Stimulated activated naive CD8-positive, alpha-beta T cell treated with anti-CD3 and anti-CD28 coated beads, Interleukin-15, Interleukin-2, amounts not matched to agents 100 ng/mL and 50 ng/mL, for 24 hours (primary cell): ENCODE results near the gene CPSF3.
"Not testable (repeated sequence)": the region's sequence is repeated elsewhere in the genome, so short reads cannot be mapped to it uniquely, and the experiment has no call there.

Experiments
- H3K27ac Mint-ChIP-seq: one replicate; pipeline ENCODE4 v1.8.0; 2021; ENCODE audit warnings: mild to moderate bottlenecking, mixed read lengths
- H3K27me3 Mint-ChIP-seq: one replicate; pipeline ENCODE4 v1.8.0; 2021; ENCODE audit warnings: mixed read lengths
- H3K36me3 Mint-ChIP-seq: one replicate; pipeline ENCODE4 v1.8.0; 2021; ENCODE audit warnings: low read depth, mixed read lengths
- H3K4me1 Mint-ChIP-seq: one replicate; pipeline ENCODE4 v1.8.0; 2021; ENCODE audit warnings: low read depth, mixed read lengths
- H3K4me3 Mint-ChIP-seq: one replicate; pipeline ENCODE4 v1.8.0; 2021; ENCODE audit warnings: mild to moderate bottlenecking, mixed read lengths
- H3K9me3 Mint-ChIP-seq: one replicate; pipeline ENCODE4 v1.8.0; 2021; ENCODE audit warnings: mixed read lengths

The CPSF3 gene

DNA sequence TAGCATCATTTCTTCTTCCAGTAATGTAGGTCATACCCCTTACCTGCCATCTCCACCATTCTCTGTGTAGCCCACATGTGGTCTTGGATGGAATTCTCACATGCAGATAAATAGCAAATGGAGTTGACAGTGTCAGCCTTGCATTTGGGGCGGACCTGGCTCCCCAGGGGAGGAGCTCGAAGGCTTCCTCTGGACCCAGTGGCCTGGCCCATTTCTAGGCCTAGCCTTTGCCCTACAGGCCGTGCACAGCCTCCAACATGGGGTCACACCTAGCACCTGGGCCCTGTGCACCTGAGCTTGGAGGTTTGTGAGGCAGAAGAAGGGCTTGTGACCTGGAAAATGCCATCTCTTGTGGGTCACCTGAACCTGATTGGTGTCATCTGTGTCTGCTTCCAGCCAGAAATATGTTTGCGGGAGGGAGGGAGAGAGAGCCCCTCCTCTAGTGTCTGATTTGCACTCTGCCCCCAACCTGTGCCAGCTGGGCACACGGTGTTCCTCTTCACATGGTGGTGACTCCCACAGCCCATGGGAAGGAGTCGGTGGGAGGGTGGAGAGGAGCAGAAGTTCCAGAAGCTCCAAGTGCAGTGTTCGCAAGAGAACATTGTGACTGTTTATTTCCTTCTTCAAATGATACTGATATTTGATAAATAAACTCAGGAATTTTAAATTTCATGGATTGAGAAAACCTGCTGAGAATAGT is 33.2 kb upstream of the CPSF3 start:
- Mint-ChIP-seq H3K36me3 (no peaks in the 10 kb centered on the region), H3K27ac (no peak overlapping the region), H3K27me3 (no peaks in the 10 kb centered on the region), H3K4me3 (no peak overlapping the region), H3K9me3 (no peaks in the 10 kb centered on the region), H3K4me1 (no peaks in the 10 kb centered on the region)

DNA sequence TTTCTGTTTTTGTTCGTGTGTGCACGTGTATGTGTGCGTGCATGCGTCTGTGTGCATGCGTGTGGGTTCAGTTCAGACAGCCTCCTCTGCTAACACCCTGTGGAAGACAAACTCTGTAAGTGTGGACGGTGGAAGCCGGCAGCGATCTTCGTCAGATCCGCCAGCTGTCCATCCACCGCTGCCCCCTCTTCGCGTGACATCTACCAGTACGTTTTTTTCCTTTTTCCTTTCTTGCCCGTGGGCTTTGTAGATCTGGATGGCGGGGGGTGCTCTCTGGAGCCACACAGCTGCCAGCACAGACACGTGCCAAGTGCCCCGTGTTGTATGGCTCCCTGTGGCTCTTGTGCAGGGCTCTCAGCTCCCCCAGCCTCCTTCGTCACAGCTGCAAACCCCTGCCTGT is 32.5 kb upstream of the CPSF3 start:
- H3K9me3 Mint-ChIP-seq, result no peaks in the 10 kb centered on the region
- no peak overlapping the region for H3K27ac Mint-ChIP-seq
- no peaks in the 10 kb centered on the region for H3K36me3 Mint-ChIP-seq
- no peaks in the 10 kb centered on the region for H3K4me1 Mint-ChIP-seq
- no peak overlapping the region for H3K4me3 Mint-ChIP-seq
- H3K27me3 Mint-ChIP-seq, result no peaks in the 10 kb centered on the region

DNA sequence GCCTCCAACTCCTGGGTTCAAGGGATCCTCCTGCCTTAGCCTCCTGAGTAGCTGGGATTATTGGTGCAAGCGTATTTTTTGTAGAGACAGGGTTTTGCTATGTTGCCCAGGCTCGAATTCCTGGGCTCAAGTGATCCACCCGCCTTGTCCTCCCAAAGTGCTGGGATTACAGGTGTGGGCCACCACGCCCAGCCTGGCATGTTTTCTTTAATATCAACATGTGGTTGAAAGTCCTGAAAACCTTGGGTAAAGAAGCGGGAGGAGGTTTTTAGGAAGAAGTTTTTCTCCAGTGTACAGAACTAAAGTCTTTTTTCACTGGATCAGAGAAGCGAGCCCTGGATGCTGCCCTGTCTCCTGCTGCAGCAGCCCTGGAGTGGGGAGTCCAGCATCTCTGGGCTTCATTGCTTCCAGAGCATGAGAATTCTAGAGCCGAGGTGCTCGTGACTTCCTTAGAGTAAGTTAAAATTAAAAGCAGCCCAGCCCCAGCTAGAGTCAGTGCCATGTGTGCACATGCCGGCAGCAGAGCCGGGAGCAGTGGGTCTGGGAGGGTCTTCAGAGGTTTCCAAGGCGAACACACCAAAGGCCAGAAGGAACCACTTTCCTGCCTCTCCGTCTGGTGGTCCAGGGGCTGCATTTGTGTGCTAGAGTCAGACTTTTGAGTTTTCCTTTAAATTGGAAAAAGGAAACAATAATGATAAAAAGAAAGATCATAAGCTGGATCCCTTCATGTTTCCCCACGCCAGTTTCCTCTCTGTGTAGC is 31.3 kb upstream of the CPSF3 start:
- no peaks in the 10 kb centered on the region for H3K36me3 Mint-ChIP-seq
- H3K4me1 Mint-ChIP-seq, result no peaks in the 10 kb centered on the region
- no peaks in the 10 kb centered on the region for H3K9me3 Mint-ChIP-seq
- H3K4me3 Mint-ChIP-seq, result no peak overlapping the region
- H3K27me3 Mint-ChIP-seq, result no peaks in the 10 kb centered on the region
- H3K27ac Mint-ChIP-seq, result no peak overlapping the region

DNA sequence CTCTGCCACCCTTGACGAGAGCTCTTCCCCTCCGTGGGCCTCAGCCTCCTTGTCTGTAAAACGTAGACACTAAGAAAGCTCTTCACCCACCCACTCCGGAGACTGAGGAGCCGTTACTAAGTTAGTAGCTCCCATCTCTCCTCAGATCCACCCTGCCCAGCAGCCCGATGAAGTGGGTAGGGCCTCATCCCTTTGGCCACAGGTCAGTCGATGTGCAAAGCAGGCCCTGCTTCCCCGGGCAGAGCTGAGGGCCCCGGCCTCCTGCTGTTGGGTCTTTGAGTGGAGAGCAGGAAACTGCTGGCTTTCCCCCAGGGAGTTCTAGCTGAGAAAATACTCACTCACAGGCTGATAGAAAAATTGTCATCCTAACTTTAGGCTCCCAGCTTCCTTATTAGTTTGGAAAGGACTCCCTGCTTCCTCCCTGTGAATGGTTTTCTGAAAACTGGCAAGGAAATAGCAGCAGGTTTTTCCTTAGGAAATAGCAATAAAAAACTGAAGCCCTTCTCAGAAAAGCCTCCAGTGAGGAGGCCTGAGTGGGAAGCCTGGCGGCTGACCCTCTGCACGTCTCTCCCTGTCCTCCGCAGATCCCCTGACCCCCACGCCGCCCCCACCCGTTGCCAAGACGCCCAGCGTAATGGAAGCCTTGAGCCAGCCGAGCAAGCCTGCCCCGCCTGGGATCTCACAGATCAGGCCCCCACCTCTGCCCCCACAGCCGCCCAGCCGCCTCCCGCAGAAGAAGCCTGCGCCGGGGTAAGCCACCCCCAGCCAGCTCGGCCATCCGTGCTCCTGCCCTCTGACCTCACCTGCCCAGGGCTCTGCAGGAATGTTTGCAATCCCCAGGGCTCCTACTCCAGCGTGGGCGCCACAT is 30.3 kb upstream of the CPSF3 start:
- H3K9me3 Mint-ChIP-seq, result no peaks in the 10 kb centered on the region
- H3K27ac Mint-ChIP-seq, result no peak overlapping the region
- no peaks in the 10 kb centered on the region for H3K4me1 Mint-ChIP-seq
- no peaks in the 10 kb centered on the region for H3K36me3 Mint-ChIP-seq
- no peaks in the 10 kb centered on the region for H3K27me3 Mint-ChIP-seq
- no peak overlapping the region for H3K4me3 Mint-ChIP-seq

DNA sequence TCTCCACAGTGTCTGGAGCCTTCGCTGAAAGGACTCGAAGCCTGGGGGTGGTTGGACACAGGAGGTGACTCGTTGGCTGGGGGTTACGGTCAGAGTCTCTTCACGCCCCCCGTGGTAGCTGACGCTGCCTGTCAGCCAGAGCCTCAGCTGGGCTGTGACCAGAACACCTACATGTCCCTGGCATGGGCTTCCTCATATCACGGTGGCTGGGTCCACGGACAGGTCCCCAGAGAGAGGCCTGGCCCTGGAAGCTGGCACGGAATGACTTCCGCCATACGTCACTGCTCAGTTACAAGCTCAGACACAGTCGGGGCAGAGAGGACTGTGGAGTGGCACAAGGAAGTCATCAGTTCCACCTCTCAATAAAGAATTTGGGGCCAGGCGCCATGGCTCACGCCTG is 28.6 kb upstream of the CPSF3 start:
- no peaks in the 10 kb centered on the region for H3K36me3 Mint-ChIP-seq

DNA sequence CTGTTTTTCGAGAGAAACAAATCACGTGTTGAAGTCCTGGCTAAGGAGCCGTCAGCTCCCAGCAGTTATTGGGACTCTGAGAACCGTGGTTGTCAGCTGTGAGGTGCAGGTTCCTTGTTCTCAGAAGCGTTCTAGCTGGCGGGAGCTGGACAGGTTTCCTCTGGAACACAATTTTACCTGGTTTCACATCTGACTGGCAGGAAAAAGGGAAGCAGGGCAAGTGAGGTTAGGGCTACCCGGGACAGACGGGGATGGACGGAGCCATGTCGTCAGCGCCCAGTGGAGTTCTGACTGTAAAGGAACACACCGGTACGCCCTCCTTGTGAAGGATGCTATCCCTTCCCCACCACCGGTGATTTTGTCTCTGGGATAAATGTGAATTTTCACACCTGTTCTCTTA is 26.3 kb upstream of the CPSF3 start:
- no peaks in the 10 kb centered on the region for H3K9me3 Mint-ChIP-seq

More for the DNA sequence above, 28.6 kb upstream of the CPSF3 start:
- Mint-ChIP-seq H3K4me1 (no peaks in the 10 kb centered on the region), H3K27me3 (no peaks in the 10 kb centered on the region), H3K27ac (no peak overlapping the region), H3K9me3 (no peaks in the 10 kb centered on the region), H3K4me3 (no peak overlapping the region)

DNA sequence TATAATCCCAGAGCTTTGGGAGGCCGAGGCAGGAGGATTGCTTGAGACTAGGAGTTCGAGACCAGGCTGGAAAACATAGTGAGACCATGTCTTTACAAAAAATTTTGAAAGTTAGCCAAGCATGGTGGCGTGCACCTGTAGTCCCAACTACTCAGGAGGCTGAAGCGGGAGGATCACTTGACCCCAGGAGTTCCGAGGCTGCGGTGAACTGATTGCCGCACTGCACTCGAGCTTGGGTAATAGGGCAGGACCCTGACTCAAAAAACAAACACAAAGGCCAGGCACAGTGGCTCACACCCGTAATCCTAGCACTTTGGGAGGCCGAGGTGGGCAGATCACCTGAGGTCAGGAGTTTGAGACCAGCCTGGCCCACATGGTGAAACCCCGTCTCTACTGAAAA is 25.2 kb upstream of the CPSF3 start:
- H3K27me3 Mint-ChIP-seq, H3K36me3 Mint-ChIP-seq, H3K27ac Mint-ChIP-seq, H3K4me3 Mint-ChIP-seq, H3K9me3 Mint-ChIP-seq, H3K4me1 Mint-ChIP-seq: not testable (repeated sequence)

More for the DNA sequence above, 26.3 kb upstream of the CPSF3 start:
- no peaks in the 10 kb centered on the region for H3K27me3 Mint-ChIP-seq
- H3K27ac Mint-ChIP-seq, result no peak overlapping the region
- H3K4me1 Mint-ChIP-seq, result no peaks in the 10 kb centered on the region
- H3K4me3 Mint-ChIP-seq, result no peak overlapping the region
- H3K36me3 Mint-ChIP-seq, result no peaks in the 10 kb centered on the region

DNA sequence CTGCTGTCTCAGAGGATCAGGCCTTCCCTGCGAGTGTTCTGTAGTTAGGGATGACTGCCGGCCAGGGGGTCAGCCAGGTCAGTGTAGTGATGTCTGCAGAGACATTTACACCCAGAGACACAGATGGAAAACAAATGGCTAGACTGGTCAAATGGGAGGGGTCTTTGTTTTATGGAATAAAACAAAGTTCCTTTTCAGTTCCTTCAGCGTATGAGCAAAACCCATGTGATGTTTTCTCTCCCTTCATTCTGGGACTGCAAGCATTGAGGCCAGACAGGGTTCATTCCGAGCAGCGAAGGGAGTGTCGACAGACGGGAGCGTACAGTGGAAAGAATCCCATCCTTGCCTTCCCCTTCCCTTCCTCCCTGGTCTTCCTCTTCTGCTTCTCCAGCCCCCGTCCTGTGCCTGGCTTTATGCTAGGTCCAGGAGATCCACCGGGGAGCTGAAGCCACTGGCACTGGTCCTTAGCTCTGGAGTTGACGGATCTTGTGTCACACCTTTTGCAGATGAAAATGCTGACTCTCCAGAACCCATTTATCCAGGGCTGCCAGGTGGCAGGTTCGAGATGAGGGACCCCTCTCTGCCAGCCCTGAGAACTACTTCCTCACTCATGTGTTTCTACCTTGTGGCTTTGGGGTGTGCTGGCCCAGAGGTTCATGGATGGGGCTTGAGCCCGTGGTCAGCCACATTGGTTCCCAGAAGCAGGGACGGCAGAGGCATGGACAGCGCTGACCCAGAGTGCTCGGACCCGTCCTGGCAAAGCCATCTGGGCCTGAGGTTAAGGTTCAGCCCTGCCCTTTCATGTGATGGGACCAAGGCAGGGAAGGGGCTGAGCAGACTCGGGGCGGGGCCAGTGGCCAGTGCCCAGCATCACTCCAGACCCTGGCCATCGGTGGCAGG is 24.3 kb upstream of the CPSF3 start:
- H3K4me3 Mint-ChIP-seq, result no peak overlapping the region
- no peaks in the 10 kb centered on the region for H3K27me3 Mint-ChIP-seq
- H3K4me1 Mint-ChIP-seq, result no peaks in the 10 kb centered on the region
- H3K27ac Mint-ChIP-seq, result no peak overlapping the region
- H3K9me3 Mint-ChIP-seq, result no peaks in the 10 kb centered on the region
- H3K36me3 Mint-ChIP-seq, result no peaks in the 10 kb centered on the region

DNA sequence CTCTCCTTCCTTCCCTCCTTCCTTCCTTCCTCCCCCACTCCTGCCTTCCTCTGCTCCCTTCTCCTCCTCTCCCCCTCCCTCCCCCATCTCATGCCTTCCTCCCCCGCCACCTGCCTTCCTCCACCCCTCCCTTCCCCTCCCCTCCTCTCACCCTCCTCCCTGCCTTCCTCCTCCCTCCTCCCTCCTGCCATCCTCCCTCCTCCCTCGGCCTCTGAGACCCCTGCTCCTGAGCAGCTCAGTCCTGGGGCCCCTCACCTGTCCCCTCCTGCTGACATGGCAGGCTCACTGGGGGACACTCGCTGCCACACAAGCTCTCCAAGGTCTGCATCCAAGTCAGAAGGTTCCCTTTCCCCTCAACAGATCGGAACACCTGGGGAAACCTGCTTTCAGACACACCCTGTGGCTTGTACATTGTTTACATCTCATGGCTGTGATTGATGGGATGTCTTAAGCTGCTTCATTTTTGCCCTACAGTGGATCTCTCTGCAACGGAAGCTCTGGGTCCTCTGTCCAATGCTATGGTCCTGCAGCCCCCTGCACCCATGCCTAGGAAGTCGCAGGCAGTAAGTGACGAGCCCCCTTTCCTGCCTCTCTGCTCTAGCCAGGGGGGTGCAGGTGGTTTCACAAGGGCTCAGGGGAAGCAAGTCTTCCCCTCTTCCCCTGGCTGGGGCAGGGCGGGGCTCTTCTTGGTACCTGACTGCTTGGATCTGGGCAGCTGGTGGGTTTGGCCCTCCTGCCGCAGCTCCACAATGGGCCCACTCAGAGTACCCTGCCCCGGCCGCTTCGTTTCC is 23.0 kb upstream of the CPSF3 start:
- peaks cover 5% of the 10 kb centered on the region for H3K36me3 Mint-ChIP-seq
- no peaks in the 10 kb centered on the region for H3K27me3 Mint-ChIP-seq
- no peaks in the 10 kb centered on the region for H3K9me3 Mint-ChIP-seq
- H3K27ac Mint-ChIP-seq, result no peak overlapping the region
- H3K4me1 Mint-ChIP-seq, result no peaks in the 10 kb centered on the region
- H3K4me3 Mint-ChIP-seq, result no peak overlapping the region

DNA sequence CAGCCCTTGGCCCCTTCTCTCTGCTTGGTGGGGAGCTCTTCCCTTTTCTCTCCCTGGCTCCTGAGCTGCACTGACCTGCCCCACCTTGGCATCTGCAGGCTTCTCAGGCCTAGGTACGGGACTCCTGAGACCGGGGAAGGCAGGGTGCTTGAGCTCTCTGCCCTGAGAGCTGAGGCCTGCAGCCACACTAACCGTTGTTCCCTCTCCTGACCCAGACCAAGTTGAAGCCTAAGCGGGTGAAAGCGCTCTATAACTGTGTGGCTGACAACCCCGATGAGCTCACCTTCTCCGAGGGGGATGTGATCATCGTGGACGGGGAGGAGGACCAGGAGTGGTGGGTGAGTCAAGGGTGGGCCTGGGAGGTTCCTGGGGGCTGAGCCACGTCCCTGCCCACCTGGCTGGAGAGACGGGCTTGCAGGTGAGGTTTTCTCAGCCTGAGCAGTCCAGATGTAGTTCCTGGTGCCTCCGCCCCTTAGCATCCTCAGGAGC is 22.4 kb upstream of the CPSF3 start:
- H3K27me3 Mint-ChIP-seq, result no peaks in the 10 kb centered on the region
- H3K9me3 Mint-ChIP-seq, result no peaks in the 10 kb centered on the region
- H3K36me3 Mint-ChIP-seq, result peaks cover 5% of the 10 kb centered on the region
- H3K4me3 Mint-ChIP-seq, result no peak overlapping the region
- H3K27ac Mint-ChIP-seq, result no peak overlapping the region
- no peaks in the 10 kb centered on the region for H3K4me1 Mint-ChIP-seq

DNA sequence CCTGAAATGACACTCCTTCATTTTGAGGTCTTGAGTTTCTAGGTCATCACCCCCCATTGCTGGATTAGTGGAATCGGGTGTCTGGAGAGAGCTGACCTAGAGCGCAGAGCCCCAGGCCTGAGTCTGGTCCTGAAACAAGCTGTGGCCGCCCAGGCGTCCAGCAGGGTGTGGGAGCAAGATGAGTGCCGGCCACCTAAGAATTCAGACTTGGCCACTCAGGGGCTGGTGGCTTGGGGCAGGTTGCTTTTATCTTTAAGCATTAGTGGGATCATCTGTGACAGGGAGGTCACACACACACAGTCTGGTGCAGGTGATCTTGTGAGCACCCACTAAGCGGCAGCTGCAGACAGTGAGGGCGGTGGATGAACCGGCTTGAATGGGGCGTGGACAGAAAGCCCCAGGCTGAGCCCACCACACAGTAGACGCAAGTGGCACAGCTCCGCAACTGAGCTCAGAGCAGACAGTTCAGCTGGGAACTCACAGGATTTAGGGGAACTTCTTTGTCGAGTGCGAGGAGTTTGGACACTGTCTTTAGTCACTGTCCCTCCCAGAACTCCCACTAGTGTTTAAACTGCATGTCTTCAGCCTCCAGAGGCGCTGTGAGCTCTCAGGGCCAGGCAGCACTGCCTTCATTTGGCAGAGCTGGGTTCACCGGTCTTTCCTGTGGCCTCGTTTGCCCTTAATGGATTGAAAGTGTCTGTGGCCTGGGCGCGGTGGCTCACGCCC is 21.6 kb upstream of the CPSF3 start:
- no peak overlapping the region for H3K27ac Mint-ChIP-seq
- no peaks in the 10 kb centered on the region for H3K4me1 Mint-ChIP-seq
- H3K4me3 Mint-ChIP-seq, result no peak overlapping the region
- H3K36me3 Mint-ChIP-seq, result peaks cover 9% of the 10 kb centered on the region
- H3K9me3 Mint-ChIP-seq, result no peaks in the 10 kb centered on the region
- no peaks in the 10 kb centered on the region for H3K27me3 Mint-ChIP-seq

DNA sequence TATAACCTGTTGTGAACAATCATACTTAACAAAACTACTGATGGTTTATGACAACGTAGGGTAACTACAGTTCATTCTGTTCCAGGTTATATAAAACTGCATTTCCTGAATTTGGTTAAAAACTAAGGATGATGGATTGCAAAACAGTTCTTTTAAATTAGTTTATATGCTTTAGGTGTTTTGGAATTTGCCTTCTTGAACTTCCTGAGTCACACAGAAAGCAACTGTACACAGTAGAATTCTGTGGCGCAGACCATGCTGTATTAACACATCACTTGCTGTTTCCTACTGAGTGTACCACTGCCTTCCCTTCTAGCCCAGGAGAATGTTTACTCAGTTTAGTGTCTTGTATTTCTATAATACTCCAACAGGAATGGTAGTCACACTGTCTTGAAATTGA is 19.5 kb upstream of the CPSF3 start:
- Mint-ChIP-seq H3K4me1 (no peaks in the 10 kb centered on the region), H3K36me3 (peaks cover 17% of the 10 kb centered on the region), H3K9me3 (no peaks in the 10 kb centered on the region), H3K4me3 (no peak overlapping the region), H3K27ac (no peak overlapping the region), H3K27me3 (no peaks in the 10 kb centered on the region)

DNA sequence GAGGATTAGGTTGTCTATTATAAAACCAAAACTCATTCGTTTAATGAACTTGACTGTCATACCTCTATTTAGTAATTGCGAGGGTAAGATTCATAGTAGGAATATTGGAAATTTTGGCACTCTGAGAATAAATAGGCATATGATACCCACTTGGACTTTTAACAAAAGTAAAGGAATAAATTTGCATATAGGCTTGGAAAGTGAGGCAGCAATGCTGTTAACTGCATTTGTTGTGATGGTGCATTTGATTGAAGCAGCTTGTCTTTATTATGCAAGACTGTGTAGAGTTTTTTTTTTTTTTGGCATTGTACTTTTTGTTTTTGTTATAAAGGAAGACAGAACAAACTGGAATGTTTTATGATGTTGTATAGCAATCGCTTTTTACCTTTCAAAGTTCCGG is 19.0 kb upstream of the CPSF3 start:
- peaks cover 21% of the 10 kb centered on the region for H3K36me3 Mint-ChIP-seq
- no peaks in the 10 kb centered on the region for H3K27me3 Mint-ChIP-seq

More for the DNA sequence above, 19.0 kb upstream of the CPSF3 start:
- H3K4me3 Mint-ChIP-seq, result no peak overlapping the region
- no peaks in the 10 kb centered on the region for H3K9me3 Mint-ChIP-seq
- H3K4me1 Mint-ChIP-seq, result no peaks in the 10 kb centered on the region
- no peak overlapping the region for H3K27ac Mint-ChIP-seq
